Skin of body (tissue), 2 donors: ENCODE data around the gene ING4. TPM values are rescaled to one million over a fixed set of nuclear protein-coding genes. Genes with fewer than 3 reads are reported as not detected.
A peak's percentile ranks its signal among the peaks of the same experiment; 100 is the strongest.

Experiments
- DNase-seq: peaks from one replicate; lab custom pipeline; 2025; lab: John Stamatoyannopoulos, UW
- total RNA-seq: library from RNA; depleted of rRNA; stranded (reverse); fragments of >200 nt; gene quantifications from one replicate; pipeline ENCODE4 v1.2.3, GENCODE V29; 2014

The ING4 gene
- total RNA-seq, 1 donor from 2014 or later: 45.6 TPM

DNA sequence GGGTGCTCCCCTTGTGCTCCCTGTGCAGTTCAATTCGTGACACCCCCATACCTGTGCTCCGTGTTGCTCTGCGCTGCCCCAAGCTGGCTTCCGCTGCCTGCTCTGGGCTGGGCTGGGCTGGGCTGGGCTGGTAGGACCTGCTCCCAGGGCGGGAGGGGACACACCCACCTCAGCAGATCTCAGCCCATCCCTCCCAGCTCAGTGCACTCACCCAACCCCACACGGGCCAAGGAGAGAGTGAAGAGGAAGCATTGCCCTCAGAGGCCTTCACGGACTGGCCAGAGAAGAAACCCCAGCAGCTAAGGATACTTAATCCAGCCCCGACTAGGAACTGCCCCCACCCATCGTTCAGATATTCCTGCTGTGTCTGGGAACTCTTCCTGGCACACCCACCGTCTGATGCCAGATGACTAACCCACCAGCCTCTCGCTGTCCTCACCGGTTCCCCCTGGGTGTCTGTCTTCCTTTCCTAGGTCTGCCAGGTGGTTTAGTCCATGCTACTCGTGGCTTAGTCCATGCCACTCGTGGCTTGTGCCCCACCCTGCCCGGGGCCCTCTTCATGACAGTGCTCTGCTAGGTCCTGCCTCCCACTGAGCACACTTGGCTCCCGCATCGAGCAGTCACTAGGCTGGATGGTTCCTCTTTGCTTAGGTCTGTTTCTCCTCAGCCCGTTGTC, 26.9 kb downstream of the ING4 start, which contains the start of gene LPAR5:
Gene LPAR5 (minus strand): TSS at position 104 of the 676 bp plus-strand sequence. CDS start 14,711 bp downstream, outside the sequence.
- DNase-seq: no peak

DNA sequence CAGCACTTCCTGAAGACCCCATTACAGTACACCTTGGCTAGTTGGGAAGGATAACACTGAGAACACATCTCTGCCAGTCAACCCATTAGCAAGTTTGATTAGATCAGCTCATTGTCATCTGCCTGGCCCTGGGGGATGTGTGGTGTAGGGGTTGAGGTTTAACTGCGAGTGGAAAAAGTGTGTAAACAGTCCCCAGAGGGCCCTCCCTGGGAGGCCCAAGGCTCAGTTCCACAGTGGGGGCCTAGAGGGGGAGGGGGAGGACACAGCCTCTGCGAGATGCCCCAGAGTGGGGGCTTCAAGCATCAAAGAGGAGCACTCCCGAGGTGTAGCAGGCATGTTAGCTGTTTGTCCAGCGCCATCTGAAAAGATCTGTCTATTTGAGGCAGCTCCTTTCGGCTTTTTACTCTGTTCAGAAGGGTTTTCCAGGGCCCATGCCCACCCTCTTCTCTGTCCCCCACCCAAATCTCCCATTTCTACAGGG, 27.5 kb downstream of the ING4 start:
- DNase-seq: no peak

DNA sequence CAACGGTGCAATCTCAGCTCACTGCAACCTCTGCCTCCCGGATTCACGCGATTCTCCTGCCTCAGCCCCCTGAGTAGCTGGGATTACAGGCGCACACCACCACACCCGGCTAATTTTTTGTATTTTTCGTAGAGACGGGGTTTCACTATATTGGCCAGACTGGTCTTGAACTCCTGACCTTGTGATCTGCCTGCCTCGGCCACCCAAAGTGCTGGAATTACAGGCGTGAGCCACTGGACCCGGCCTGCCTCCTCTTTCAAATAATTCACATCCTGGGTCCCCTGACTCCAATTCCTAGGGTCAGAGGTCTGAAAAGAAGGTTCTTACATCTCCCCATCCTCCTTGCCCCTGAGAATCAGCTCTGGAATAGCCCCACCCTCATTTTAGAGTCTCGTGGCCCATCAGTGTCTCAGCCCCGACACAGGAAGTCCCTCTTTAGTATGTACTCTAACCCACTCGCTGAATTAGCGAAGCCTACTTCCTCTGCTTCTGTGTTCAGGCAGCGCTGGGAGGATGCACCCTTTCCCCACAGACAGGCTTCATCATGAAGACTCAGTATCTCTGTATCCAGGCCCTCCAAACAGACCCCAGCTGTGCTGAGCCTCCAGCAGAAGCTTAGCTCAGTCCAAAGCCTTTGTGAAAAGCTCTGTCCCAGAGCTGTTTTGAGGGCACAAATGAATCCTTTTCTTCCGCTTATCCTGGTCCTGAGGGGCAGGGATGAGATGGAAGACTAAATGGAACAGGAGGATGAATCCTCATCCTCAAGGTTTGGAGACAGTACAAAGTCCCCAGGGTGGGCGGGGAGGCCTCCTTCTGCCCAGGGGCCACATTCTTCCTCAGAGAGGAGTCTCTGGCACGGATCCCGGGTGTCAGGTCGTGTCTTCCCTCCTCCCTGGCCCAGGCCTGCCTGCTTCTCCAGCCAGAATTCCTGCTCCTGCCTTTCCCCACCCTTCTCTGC, 30.6 kb downstream of the ING4 start:
- no peak for DNase-seq

DNA sequence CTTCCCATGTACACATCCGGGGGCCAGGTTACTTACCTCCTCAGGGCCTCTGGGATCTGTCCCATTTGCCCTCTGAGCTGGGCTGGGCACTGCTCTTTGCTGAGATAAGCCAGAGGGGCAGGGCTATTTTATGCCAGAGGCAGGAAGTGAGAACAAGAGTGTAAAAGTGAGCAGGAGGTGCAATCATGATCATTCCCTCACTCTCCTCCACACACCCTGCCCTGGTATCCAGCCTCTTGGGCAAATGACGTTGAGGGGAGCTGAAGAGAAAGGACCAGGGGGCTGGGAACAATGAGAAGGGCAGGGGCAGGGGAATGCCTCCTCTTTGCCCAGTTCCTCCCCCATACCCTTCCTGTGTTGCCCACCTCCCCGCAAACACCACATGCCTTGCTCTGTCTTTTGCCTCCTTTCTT, 31.4 kb downstream of the ING4 start:
- no peak for DNase-seq

DNA sequence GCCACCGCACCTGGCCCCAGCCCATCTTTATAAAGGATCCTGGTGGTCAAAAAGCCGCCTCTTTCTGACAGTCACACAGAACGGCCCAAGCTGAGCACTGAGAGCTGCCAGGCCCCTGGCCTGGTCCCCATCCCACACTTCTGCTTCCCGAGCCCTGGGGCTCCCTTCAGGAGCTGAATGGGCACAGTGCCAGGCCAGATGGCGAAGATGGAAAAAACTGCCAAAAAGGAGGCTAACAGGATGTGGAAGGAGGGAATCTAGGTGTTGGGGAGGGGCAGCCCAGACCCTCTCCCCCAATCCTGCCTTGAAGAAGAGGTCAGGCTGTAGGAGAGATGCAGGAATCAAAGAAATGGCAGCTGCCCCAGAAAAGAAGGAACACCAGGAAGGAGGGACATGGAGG, 32.2 kb downstream of the ING4 start:
- DNase-seq: no peak

DNA sequence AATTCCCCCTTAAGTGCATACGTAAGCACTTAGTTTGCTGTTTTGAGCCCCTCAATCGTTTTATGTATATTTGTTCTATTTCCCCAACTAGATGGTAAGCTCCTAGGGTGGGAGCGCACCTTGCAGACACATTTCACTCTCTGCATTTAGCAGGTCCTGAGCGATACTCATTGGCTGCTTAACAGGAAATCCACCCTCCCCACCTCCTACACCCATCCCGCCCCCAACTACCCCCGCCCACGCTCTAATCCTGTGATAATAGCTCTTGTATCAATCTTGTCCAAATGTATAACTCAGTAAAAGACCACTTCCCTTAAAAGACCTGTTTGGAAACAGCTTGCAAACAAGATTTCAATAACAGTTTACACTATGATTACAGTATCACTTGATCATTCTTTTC, 35.3 kb downstream of the ING4 start:
- DNase-seq: no peak

DNA sequence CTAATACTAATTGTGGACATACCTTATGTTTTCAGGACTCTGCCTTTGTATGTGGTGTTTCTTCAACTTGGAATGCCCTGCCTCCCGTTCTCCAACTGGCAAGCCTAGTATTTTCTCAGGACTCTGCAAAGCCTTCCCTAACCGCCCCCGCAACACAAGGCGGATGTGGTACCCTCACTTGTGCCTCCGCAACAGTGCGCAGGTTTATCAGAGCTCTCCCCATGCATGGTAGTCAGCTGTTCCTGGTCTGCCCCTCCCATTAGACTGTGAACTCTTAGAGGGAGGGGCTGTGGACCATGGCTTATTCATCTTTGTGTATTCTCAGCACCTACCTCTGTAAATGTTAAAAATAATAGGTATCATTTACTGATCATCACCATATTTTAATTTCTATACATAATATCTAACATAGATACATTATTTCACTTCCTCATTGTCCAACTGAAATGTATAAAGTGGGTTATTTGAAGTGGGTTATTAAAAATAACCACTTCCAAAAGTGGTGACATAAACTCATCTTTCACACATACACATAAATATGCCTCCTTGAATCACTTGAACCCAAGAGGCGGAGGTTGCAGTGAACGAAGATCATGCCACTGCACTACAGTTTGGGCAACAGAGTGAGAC, 36.1 kb downstream of the ING4 start:
- DNase-seq: no peak

DNA sequence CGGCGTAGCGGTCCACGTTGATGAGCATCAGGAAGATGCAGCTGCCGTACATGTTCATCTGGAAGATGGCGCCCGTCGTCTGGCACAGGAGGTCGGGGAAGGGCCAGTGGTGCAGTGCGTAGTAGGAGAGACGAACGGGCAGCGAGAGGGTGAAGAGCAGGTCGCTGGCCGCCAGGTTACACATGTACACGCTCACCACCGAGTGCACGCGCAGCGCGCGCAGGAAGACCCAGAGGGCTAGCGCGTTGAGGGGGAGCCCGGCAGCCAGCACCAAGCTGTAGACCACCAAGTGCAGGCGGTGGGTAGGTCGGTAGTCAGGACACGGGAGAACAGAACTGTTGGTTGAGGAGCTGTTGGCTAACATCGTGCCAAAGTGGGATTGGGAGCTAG, 42.0 kb downstream of the ING4 start:
- DNase-seq: no peak

DNA sequence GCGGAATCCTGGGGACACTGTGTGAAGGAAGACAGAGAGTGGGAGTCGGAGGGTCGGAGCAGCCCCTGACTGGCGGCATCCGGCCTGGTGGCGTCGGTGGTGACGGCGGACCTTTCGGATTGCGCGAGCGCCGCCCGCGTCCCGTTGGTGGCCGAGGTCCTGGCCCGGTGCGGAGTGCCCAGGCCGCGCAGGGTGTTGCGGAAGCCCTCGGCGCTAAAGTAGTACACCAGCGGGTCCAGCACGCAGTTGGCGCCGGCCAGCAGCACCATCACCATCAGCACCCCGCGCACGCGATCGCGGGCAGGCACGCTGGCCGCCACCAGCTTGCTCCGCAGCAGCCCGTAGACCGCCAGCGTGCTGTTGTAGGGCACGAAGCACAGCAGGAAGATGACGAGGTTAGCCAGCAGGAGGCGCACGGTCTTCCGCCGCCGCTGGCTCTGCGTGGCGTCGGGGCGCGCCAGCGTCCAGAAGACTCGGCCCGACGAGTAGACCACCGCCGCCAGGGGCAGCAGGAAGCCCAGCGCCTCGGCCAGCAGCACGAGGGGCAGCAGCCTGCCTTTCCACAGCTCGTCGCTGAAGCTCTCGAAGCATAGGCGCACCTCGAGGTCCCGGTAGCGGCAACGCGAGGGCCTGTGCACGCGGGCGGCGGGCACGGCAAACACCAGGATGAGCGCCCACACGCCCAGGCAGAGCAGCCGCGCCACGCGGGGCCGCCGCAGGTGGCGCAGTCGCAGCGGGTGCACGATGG, 42.6 kb downstream of the ING4 start:
- no peak for DNase-seq

DNA sequence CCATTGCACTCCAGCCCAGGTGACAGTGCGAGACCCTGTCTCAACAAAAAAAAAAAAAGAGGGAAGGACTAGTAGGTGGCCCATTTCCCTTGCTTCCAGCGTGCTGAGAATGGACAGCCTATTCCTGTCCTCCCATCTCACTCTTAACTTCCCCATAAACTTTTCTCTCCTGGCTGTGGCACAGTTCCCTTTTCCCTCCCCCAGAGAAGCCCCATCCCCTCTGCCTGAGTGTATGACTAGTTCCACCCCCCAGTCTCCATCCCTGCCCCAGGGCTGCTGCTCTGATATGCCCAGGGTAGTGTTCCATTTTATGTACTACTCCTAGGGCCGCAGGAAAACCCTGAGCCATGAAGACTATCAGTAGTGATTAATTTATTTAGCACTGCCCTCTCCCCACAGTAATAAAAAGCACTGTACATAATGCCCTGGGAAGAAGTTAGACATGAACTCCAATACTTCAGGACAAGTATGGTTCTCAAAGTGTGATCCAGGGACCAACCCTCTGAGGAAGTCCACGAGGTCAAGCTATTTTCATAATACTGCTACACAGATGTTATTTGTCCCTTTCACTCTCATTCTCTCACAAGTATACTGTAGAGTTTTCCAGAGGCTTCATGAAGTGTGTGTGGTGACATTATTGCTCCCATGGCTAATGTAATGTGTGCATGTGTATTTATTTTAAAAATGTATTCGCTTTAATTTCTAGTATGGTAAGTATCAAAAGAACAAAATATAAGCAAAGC, 44.3 kb downstream of the ING4 start:
- DNase-seq: no peak

DNA sequence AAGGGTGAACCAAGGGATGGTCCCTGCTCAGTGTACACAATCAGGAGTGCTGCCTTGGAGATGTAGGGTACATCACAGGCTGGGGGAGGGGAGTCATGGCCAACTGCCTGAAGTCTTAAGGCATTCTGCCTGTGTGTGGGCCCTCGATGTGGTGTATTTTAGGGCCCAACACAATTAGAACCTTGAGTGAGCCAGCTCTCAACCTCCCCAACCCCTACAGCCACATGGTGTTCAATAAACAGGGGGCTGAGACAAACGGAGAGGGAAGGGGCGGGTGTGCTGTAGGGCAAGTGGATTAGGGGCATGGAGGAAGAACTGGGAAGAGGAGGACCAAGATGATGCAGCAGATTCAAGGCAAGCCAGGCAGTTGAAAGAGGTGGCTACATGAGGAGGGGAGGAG, 47.1 kb downstream of the ING4 start:
- no peak for DNase-seq

DNA sequence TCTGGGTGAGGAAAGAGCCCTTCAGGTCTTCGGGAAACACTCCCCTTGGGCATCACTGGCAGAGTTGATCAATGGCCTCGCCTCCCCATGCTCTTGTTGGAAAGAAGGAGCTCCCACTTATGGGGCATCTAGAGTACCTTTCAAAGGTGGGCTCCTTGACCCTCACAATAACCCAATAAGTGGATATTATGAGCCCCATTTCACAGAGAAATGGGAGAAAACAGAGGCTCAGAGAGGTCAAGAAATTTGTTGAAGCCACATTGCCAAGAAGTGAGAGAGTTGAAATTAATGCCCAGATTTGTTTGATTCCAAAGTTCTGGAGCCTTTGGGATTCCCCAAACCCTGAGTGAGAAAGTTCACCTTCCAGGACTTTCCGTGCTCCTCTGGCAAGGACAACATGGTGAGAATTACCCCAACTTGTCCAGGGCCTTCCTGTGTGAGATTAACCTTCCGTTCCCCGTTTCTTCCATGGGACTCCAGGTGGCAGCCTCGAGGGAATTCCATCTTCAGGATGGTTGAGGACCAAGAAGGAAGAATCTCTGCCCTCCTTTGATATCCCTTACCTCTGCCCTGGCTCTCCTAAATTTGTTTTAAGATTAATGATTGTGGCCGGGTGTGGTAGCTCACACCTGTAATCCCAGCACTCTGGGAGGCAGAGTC, 48.3 kb downstream of the ING4 start:
- no peak for DNase-seq

DNA sequence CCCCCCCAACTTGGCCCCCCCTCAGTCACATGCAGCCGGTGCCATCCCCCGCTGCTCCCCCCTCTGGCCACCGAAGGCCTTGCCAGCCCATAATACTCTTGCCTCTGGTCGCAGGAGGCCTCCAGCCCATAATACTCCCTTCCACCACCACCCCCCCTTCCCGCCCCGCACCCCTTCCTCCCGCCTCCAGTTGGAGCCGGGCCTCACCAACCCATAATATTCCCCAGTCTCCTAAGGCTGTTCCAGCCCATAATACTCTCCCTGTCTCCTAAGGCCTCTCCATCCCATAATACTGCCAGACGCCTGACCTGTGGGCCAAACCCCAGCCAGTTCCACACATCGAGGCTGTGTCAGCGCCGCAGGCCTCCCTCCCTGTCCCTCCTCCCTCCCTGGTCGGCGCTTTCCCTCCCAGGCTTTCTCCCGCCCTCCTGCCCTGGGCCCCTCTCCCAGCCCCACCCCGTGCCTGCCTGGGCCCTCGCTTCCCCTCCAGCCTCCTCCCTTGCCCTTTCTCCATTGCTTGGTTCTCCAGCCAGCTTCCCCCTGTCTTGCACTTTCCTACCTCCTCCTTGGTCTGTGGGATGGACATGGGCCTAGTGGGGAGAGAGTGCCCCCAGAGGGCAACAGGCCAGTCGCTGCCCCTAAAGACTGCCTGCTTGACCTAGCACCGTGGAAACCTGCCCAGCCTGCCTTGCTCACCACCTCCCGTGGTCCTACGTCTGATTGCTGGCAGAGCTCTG, 49.0 kb downstream of the ING4 start:
- DNase-seq: peak; percentile 97

DNA sequence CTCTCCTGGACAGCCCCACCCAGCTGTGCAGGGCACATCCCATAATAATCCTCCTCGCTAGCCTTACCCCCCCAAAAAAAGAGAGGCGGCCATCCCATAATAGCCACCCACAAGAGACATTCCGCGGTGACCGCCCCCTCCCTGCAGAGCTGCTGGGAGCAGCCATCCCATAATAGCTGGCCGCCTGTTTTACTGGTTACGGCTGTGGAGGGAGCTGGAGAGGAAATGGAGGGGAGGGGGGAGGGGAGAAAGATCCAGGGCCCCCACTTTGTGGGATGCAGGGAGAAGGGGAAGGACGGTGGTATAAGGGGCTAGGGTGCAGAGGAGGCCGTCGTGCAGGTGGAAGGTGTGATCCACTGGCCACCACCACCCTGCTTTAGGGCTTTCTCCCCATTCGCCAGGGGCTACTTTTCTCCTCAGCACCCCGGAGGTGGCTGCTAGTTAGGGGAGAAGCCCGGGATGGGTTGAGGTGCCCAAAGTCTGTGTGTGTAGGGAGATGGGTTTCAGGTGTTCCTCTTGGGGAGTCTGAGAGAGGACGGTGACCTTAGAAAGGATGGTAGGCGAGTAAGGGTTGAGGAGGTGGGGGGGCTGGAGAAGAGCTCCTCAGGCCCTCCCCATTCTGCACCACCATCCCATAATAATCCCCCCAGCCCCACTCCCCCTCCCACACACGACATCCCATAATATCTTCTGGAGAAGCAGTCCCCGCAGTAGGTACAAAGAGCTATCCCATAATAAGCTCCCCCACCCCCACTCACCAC, 49.7 kb downstream of the ING4 start:
- DNase-seq: no peak

DNA sequence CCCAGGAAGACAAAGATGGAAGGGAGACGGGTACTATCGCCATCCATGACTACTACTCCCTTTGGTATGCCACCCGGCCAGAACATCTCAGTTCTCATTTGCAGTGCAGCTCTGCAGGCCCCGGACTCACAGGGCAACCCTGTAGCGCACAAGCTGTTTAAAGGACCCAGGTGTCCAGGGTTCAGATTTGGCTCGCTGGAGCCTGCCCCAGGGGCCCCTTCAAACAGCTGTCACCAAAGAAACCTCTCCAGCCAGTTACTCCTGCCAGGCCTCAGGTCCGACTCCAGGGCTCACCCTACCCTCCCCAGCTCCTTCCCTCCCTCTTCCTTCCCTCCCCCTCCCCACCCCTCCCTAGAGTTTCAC, 50.3 kb downstream of the ING4 start:
- DNase-seq: no peak

DNA sequence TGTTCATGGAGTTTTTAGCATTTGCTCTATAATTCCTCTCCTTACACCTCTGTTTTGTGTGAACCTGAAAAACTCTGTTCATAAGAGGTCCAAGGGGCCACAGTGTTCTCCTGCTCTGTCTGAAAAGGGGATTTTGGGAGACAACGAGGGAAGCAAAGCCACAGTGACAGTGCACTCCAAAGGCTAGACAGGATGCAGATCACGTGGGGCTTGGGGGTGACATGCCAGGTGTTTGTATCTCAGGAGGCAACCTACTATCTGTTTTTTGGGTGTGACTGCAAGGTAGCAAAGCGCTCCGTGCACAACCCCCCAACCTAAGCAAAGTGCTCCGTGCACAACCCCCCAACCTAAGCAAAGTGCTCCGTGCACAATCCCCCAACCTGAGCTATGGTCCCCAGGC, 50.7 kb downstream of the ING4 start:
- DNase-seq: no peak

DNA sequence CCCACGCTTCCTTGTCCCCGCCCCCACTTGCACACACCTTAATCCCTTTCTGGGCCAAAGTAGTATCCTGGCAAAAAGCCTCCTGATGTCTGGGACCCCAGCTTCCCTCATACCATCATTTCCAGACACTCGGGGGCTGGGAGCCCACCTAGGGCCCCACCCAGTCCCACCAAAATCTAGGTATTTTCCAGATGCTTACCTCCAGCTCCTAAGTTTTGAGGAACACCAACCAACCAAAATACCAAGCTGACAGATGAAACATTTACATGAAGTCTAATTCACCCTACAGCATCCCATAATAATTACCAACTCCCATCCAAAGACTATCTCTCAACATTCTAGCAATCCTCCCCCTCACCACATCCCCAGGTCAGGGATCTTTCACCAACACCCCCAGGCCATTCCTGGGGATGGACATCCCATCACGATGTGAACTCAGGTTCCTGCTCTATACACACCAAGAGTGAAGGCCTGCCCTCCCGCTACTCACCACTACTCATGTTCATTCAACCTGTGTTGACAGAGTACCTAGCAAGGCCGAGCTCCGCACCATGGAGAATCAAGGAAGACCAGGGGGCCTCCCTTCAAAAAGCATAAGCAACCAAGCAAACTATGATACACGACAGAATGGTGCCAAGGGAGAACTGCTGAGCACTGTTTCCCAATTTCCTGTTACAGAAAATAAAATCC, 54.2 kb downstream of the ING4 start:
- no peak for DNase-seq
